ENCODE data around the gene ARMC2. TPM values are rescaled to one million over a fixed set of nuclear protein-coding genes. Genes with fewer than 3 reads are reported as not detected.
"Not testable (repeated sequence)": the region's sequence is repeated elsewhere in the genome, so short reads cannot be mapped to it uniquely, and the experiment has no call there.

The ARMC2 gene
- total RNA-seq, 1 donor from 2014 or later, result 10.1 TPM

GRCh38 chr6:108922499-108922898 lies 74.3 kb downstream of the ARMC2 start:
- DNase-seq (ENCODE audit: low read depth, low spot score), result no peak
- Mint-ChIP-seq H3K4me3 (no peak overlapping the region), H3K36me3 (ENCODE audit: low read depth) (no peaks in the 10 kb centered on the region), H3K27ac (ENCODE audit: unreplicated experiment) (no peak overlapping the region), H3K4me1 (peaks cover 4% of the 10 kb centered on the region), H3K9me3 (peaks cover 3% of the 10 kb centered on the region), H3K27me3 (ENCODE audit: low read depth) (no peaks in the 10 kb centered on the region)
- no peak for TF ChIP-seq CTCF (conservative IDR thresholded peaks at IDR 0.05)

GRCh38 chr6:108927927-108928326 lies 79.7 kb downstream of the ARMC2 start:
- no peak for DNase-seq (ENCODE audit: low read depth, low spot score)
- no peak overlapping the region for H3K27ac Mint-ChIP-seq (ENCODE audit: unreplicated experiment)
- TF ChIP-seq CTCF (conservative IDR thresholded peaks at IDR 0.05), result no peak
- H3K4me3 Mint-ChIP-seq, result no peak overlapping the region
- H3K4me1 Mint-ChIP-seq, result peaks cover 18% of the 10 kb centered on the region
- no peaks in the 10 kb centered on the region for H3K27me3 Mint-ChIP-seq (ENCODE audit: low read depth)
- H3K9me3 Mint-ChIP-seq, result peaks cover 3% of the 10 kb centered on the region
- H3K36me3 Mint-ChIP-seq (ENCODE audit: low read depth), result no peaks in the 10 kb centered on the region

- H3K4me3 Mint-ChIP-seq, result no peak overlapping the region
- H3K9me3 Mint-ChIP-seq, result peaks cover 3% of the 10 kb centered on the region
Observed at GRCh38 chr6:108928650-108929049, 80.4 kb downstream of the ARMC2 start.

GRCh38 chr6:108931090-108931489 lies 82.9 kb downstream of the ARMC2 start:
- H3K9me3 Mint-ChIP-seq; H3K27ac Mint-ChIP-seq (ENCODE audit: unreplicated experiment); H3K27me3 Mint-ChIP-seq (ENCODE audit: low read depth); H3K4me3 Mint-ChIP-seq; DNase-seq (ENCODE audit: low read depth, low spot score); H3K36me3 Mint-ChIP-seq (ENCODE audit: low read depth): not testable (repeated sequence)
- H3K4me1 Mint-ChIP-seq, result peaks cover 14% of the 10 kb centered on the region

More at GRCh38 chr6:108928650-108929049, 80.4 kb downstream of the ARMC2 start:
- no peak for TF ChIP-seq CTCF (conservative IDR thresholded peaks at IDR 0.05)
- no peak for DNase-seq (ENCODE audit: low read depth, low spot score)
- Mint-ChIP-seq H3K27ac (ENCODE audit: unreplicated experiment) (no peak overlapping the region), H3K27me3 (ENCODE audit: low read depth) (no peaks in the 10 kb centered on the region), H3K4me1 (peaks cover 18% of the 10 kb centered on the region), H3K36me3 (ENCODE audit: low read depth) (no peaks in the 10 kb centered on the region)

GRCh38 chr6:108937170-108937569 lies 88.9 kb downstream of the ARMC2 start:
- no peak for TF ChIP-seq CTCF (conservative IDR thresholded peaks at IDR 0.05)
- Mint-ChIP-seq H3K9me3 (peaks cover 3% of the 10 kb centered on the region), H3K36me3 (ENCODE audit: low read depth) (peaks cover 4% of the 10 kb centered on the region), H3K4me1 (no peaks in the 10 kb centered on the region), H3K4me3 (no peak overlapping the region), H3K27ac (ENCODE audit: unreplicated experiment) (no peak overlapping the region), H3K27me3 (ENCODE audit: low read depth) (no peaks in the 10 kb centered on the region)
- DNase-seq (ENCODE audit: low read depth, low spot score), result no peak

- Mint-ChIP-seq H3K4me3 (no peak overlapping the region), H3K36me3 (ENCODE audit: low read depth) (peaks cover 4% of the 10 kb centered on the region), H3K4me1 (no peaks in the 10 kb centered on the region), H3K9me3 (peaks cover 3% of the 10 kb centered on the region), H3K27me3 (ENCODE audit: low read depth) (peaks cover 3% of the 10 kb centered on the region), H3K27ac (ENCODE audit: unreplicated experiment) (no peak overlapping the region)
- no peak for TF ChIP-seq CTCF (conservative IDR thresholded peaks at IDR 0.05)
- no peak for DNase-seq (ENCODE audit: low read depth, low spot score)
Observed at GRCh38 chr6:108940741-108941140, 92.5 kb downstream of the ARMC2 start.

All from neural crest cell (in vitro differentiated cells).